WTC11 (cell line): ENCODE measurements around the gene UGGT2. TPM values are rescaled to one million over a fixed set of nuclear protein-coding genes. Genes with fewer than 3 reads are reported as not detected.

ENCODE experiments used
- ATAC-seq: fragments of 200-7000 bp; cut with Tn5 transposase; 2 replicates; pipeline ENCODE4 v1.10.0; 2021; ENCODE audit warnings: mild to moderate bottlenecking, moderate library complexity
- CTCF ChIA-PET: fragments of 300-600 bp; sonication (Branson Sonifier 250); formaldehyde crosslinking; loops from one replicate; lab custom pipeline; 2021; ENCODE audit warnings: antibody characterized with exemption; lab: Charles Lee
- POLR2A ChIA-PET: fragments of 350-600 bp; sonication (Branson Sonifier 250); formaldehyde crosslinking; loops from one replicate; lab custom pipeline; 2021; ENCODE audit warnings: antibody characterized with exemption; lab: Charles Lee
- DNase-seq: peaks from one replicate; pipeline ENCODE4 v3.0.0; 2021; ENCODE audit warnings: low spot score
- H3K27ac Mint-ChIP-seq: 2 replicates; pipeline ENCODE4 v1.8.0; 2021; ENCODE audit warnings: mixed read lengths
- H3K27me3 Mint-ChIP-seq: 2 replicates; pipeline ENCODE4 v1.8.0; 2021; ENCODE audit warnings: low read depth, mild to moderate bottlenecking, moderate library complexity, mixed read lengths
- H3K36me3 Mint-ChIP-seq: 2 replicates; pipeline ENCODE4 v1.8.0; 2021; ENCODE audit warnings: mixed read lengths
- H3K4me1 Mint-ChIP-seq: 2 replicates; pipeline ENCODE4 v1.8.0; 2022; ENCODE audit warnings: mixed read lengths
- H3K4me3 Mint-ChIP-seq: 2 replicates; pipeline ENCODE4 v1.8.0; 2021; ENCODE audit warnings: mild to moderate bottlenecking, moderate library complexity, mixed read lengths
- H3K9me3 Mint-ChIP-seq: 2 replicates; pipeline ENCODE4 v1.8.0; 2021; ENCODE audit warnings: mixed read lengths
- ATF3 ChIP-seq: sonication (generic); formaldehyde crosslinking; conservative IDR thresholded peaks from 2 replicates; pipeline ENCODE4 v1.8.1; 2022; ENCODE audit warnings: mild to moderate bottlenecking, missing genetic modification reagents
- ATF6 ChIP-seq: sonication (generic); formaldehyde crosslinking; IDR thresholded peaks from 2 replicates; pipeline ENCODE4 v1.8.1; 2023; ENCODE audit warnings: mild to moderate bottlenecking, missing genetic modification reagents
- CBFB ChIP-seq: sonication (generic); formaldehyde crosslinking; IDR thresholded peaks from 2 replicates; pipeline ENCODE4 v1.8.1; 2022; ENCODE audit warnings: mild to moderate bottlenecking, low read depth, missing genetic modification reagents
- CDX4 ChIP-seq: fragments of 250-450 bp; sonication (Bioruptor Pico); IDR thresholded peaks from 2 replicates; pipeline ENCODE4 v1.9.0; 2021; ENCODE audit warnings: moderate library complexity, mild to moderate bottlenecking, inconsistent platforms, borderline replicate concordance
- E2F5 ChIP-seq: sonication (generic); formaldehyde crosslinking; IDR thresholded peaks from 2 replicates; pipeline ENCODE4 v1.8.1; 2022; ENCODE audit warnings: mild to moderate bottlenecking, moderate library complexity, missing genetic modification reagents
- FOXK1 ChIP-seq: sonication (generic); formaldehyde crosslinking; IDR thresholded peaks from 2 replicates; pipeline ENCODE4 v1.8.0; 2022; ENCODE audit warnings: mild to moderate bottlenecking, moderate library complexity, missing genetic modification reagents
- GRHL2 ChIP-seq: fragments of 250-450 bp; sonication (Bioruptor Pico); IDR thresholded peaks from 2 replicates; pipeline ENCODE4 v1.8.0; 2022; ENCODE audit warnings: mild to moderate bottlenecking, moderate library complexity; ENCODE audit not compliant: insufficient replicate concordance, severe bottlenecking
- GTF2I ChIP-seq: fragments of 250-450 bp; sonication (Bioruptor Pico); conservative IDR thresholded peaks from 2 replicates; pipeline ENCODE4 v1.4.0; 2021; ENCODE audit warnings: mild to moderate bottlenecking
- HMGA2 ChIP-seq: fragments of 250-450 bp; sonication (Bioruptor Pico); IDR thresholded peaks from 2 replicates; pipeline ENCODE4 v1.4.0; 2021; ENCODE audit warnings: mild to moderate bottlenecking, moderate library complexity
- JUN ChIP-seq: sonication (generic); formaldehyde crosslinking; IDR thresholded peaks from 2 replicates; pipeline ENCODE4 v1.8.0; 2023; ENCODE audit warnings: mild to moderate bottlenecking, missing genetic modification reagents
- KAT7 ChIP-seq: sonication (generic); formaldehyde crosslinking; IDR thresholded peaks from 2 replicates; pipeline ENCODE4 v1.8.1; 2023; ENCODE audit warnings: missing genetic modification reagents, mild to moderate bottlenecking, borderline replicate concordance
- MLX ChIP-seq: sonication (generic); formaldehyde crosslinking; IDR thresholded peaks from 2 replicates; pipeline ENCODE4 v1.8.1; 2023; ENCODE audit warnings: mild to moderate bottlenecking, missing genetic modification reagents, moderate library complexity
- MYBL2 ChIP-seq: sonication (generic); formaldehyde crosslinking; IDR thresholded peaks from 2 replicates; pipeline ENCODE4 v1.8.1; 2023; ENCODE audit warnings: mild to moderate bottlenecking, moderate library complexity, missing genetic modification reagents
- NFATC4 ChIP-seq: fragments of 250-450 bp; sonication (Bioruptor Pico); IDR thresholded peaks from 2 replicates; pipeline ENCODE4 v1.9.0; 2021; ENCODE audit warnings: mild to moderate bottlenecking
- NR3C1 ChIP-seq: sonication (generic); formaldehyde crosslinking; conservative IDR thresholded peaks from 2 replicates; pipeline ENCODE4 v1.8.1; 2023; ENCODE audit warnings: low read depth, mild to moderate bottlenecking, missing genetic modification reagents
- PREB ChIP-seq: sonication (generic); formaldehyde crosslinking; IDR thresholded peaks from 2 replicates; pipeline ENCODE4 v1.8.1; 2022; ENCODE audit warnings: mild to moderate bottlenecking, missing genetic modification reagents, moderate library complexity, borderline replicate concordance
- SP1 ChIP-seq: sonication (generic); formaldehyde crosslinking; conservative IDR thresholded peaks from 2 replicates; pipeline ENCODE4 v1.8.1; 2022; ENCODE audit warnings: missing genetic modification reagents
- USF1 ChIP-seq: sonication (generic); formaldehyde crosslinking; IDR thresholded peaks from 2 replicates; pipeline ENCODE4 v1.8.0; 2022; ENCODE audit warnings: mild to moderate bottlenecking, missing genetic modification reagents
- ZBTB43 ChIP-seq: sonication (generic); formaldehyde crosslinking; IDR thresholded peaks from 2 replicates; pipeline ENCODE4 v1.8.1; 2023; ENCODE audit warnings: mild to moderate bottlenecking, missing genetic modification reagents
- ZNF121 ChIP-seq: sonication (generic); formaldehyde crosslinking; IDR thresholded peaks from 2 replicates; pipeline ENCODE4 v1.8.0; 2023; ENCODE audit warnings: missing genetic modification reagents
- ZNF317 ChIP-seq: sonication (generic); formaldehyde crosslinking; IDR thresholded peaks from 2 replicates; pipeline ENCODE4 v1.8.1; 2023; ENCODE audit warnings: low read depth, mild to moderate bottlenecking, moderate library complexity, missing genetic modification reagents, borderline replicate concordance
- ZNF396 ChIP-seq: fragments of 250-450 bp; sonication (Bioruptor Pico); IDR thresholded peaks from 2 replicates; pipeline ENCODE4 v1.8.0; 2021; ENCODE audit warnings: mild to moderate bottlenecking, moderate library complexity, borderline replicate concordance
- ZNF416 ChIP-seq: fragments of 250-450 bp; sonication (Bioruptor Pico); IDR thresholded peaks from 2 replicates; pipeline ENCODE4 v1.9.0; 2021; ENCODE audit warnings: mild to moderate bottlenecking, inconsistent platforms
- ZSCAN18 ChIP-seq: fragments of 250-450 bp; sonication (Bioruptor Pico); IDR thresholded peaks from 2 replicates; pipeline ENCODE4 v2.1.2; 2022; ENCODE audit warnings: mild to moderate bottlenecking, moderate library complexity
- total RNA-seq: library from RNA; stranded (reverse); gene quantifications from 3 replicates; pipeline ENCODE4 v1.2.3, GENCODE V29; 2021

Gene UGGT2
- total RNA-seq, 1 experiment from 2014 or later = 31.1 TPM

GRCh38 chr13:95920485-95920884 is 132.7 kb downstream of the UGGT2 start:
- Mint-ChIP-seq H3K27ac (no peak overlapping the region), H3K4me3 (no peak overlapping the region), H3K36me3 (peaks cover 32% of the 10 kb centered on the region), H3K9me3 (peaks cover 20% of the 10 kb centered on the region), H3K27me3 (no peaks in the 10 kb centered on the region)
- DNase-seq (no peak), ATAC-seq (no peak)
- POLR2A ChIA-PET = no interaction called here
- CTCF ChIA-PET = no interaction called here
- no peak for TF ChIP-seq CBFB
- TF ChIP-seq PREB = no peak
- no peak for TF ChIP-seq E2F5 (CRISPR knock-in tag)
- no peak for TF ChIP-seq GTF2I (CRISPR knock-in tag)
- no peak for TF ChIP-seq SP1 (CRISPR knock-in tag)
- TF ChIP-seq ATF3 (CRISPR knock-in tag) = no peak
- TF ChIP-seq, all 79 proteins: peak for 0
- H3K4me1 Mint-ChIP-seq = peaks cover 5% of the 10 kb centered on the region; the same call in 1 of the 2 replicates

- Mint-ChIP-seq H3K4me1 (peaks cover 5% of the 10 kb centered on the region; the same call in 1 of the 2 replicates), H3K4me3 (no peak overlapping the region), H3K9me3 (peaks cover 24% of the 10 kb centered on the region), H3K36me3 (peaks cover 42% of the 10 kb centered on the region), H3K27me3 (no peaks in the 10 kb centered on the region), H3K27ac (no peak overlapping the region)
- ChIA-PET CTCF (no interaction called here), POLR2A (no interaction called here)
- ATAC-seq = no peak
- DNase-seq = no peak
- TF ChIP-seq ZBTB43 (no peak), ZNF416 (no peak), KAT7 (CRISPR knock-in tag) (no peak), NR3C1 (CRISPR knock-in tag) (no peak), ZNF121 (CRISPR knock-in tag) (no peak), NFATC4 (CRISPR knock-in tag) (no peak), ZNF317 (CRISPR knock-in tag) (no peak), ZNF396 (CRISPR knock-in tag) (no peak)
- TF ChIP-seq, all 79 proteins: peak for 0
These were observed 134.3 kb downstream of the UGGT2 start for GRCh38 chr13:95918860-95919259.

GRCh38 chr13:95914991-95915501 is 138.2 kb downstream of the UGGT2 start:
- DNase-seq = no peak
- no peak overlapping the region for H3K4me3 Mint-ChIP-seq
- peaks cover 60% of the 10 kb centered on the region for H3K36me3 Mint-ChIP-seq
- peaks cover 50% of the 10 kb centered on the region for H3K9me3 Mint-ChIP-seq
- H3K27me3 Mint-ChIP-seq = no peaks in the 10 kb centered on the region
- no peak overlapping the region for H3K27ac Mint-ChIP-seq
- ChIA-PET CTCF (no interaction called here), POLR2A (no interaction called here)
- H3K4me1 Mint-ChIP-seq = peaks cover 5% of the 10 kb centered on the region; the same call in 1 of the 2 replicates
- ATAC-seq = no peak
- TF ChIP-seq ZSCAN18 (CRISPR knock-in tag) (no peak), CDX4 (CRISPR knock-in tag) (no peak), GRHL2 (CRISPR knock-in tag) (no peak), FOXK1 (CRISPR knock-in tag) (no peak), JUN (CRISPR knock-in tag) (no peak), HMGA2 (CRISPR knock-in tag) (no peak), USF1 (CRISPR knock-in tag) (no peak), MLX (no peak), ATF6 (CRISPR knock-in tag) (no peak), MYBL2 (CRISPR knock-in tag) (no peak)
